HepG2 (cell line): ENCODE measurements around the gene RUVBL2. TPM values are rescaled to one million over a fixed set of nuclear protein-coding genes. Genes with fewer than 3 reads are reported as not detected.

Experiments used
- CBFB ChIP-seq: sonication (generic); formaldehyde crosslinking; IDR thresholded peaks from 2 replicates; pipeline ENCODE4 v1.4.0; 2020; ENCODE audit warnings: missing genetic modification reagents
- GZF1 ChIP-seq: sonication (generic); formaldehyde crosslinking; IDR thresholded peaks from 2 replicates; pipeline ENCODE4 v1.5.1; 2020; ENCODE audit warnings: mild to moderate bottlenecking, missing genetic modification reagents
- HDAC2 ChIP-seq: sonication (generic); formaldehyde crosslinking; IDR thresholded peaks from 2 replicates; pipeline ENCODE4 v1.4.0; 2020; ENCODE audit warnings: missing genetic modification reagents
- HNRNPUL1 ChIP-seq: fragments of 200-400 bp; formaldehyde crosslinking; IDR thresholded peaks from 2 replicates; pipeline ENCODE4 v1.6.1; 2017; ENCODE audit warnings: low read depth, mild to moderate bottlenecking, low read length, moderate library complexity
- MIER2 ChIP-seq: IDR thresholded peaks from 2 replicates; pipeline ENCODE4 v1.6.1; 2016; ENCODE audit warnings: missing biosample characterization, missing genetic modification reagents
- MTF2 ChIP-seq: sonication (generic); formaldehyde crosslinking; IDR thresholded peaks from 2 replicates; pipeline ENCODE4 v1.5.0; 2020; ENCODE audit warnings: missing genetic modification reagents, borderline replicate concordance
- NFE2L2 ChIP-seq: fragments of 150-350 bp; IDR thresholded peaks from 2 replicates; pipeline ENCODE4 v1.6.1; 2014; ENCODE audit warnings: low read length
- PHF5A ChIP-seq: IDR thresholded peaks from one replicate; pipeline ENCODE4 v1.6.1; 2018; ENCODE audit warnings: low read depth, missing genetic modification reagents; ENCODE audit not compliant: unreplicated experiment
- RELA ChIP-seq: sonication (generic); formaldehyde crosslinking; IDR thresholded peaks from 2 replicates; pipeline ENCODE4 v1.4.0; 2020; ENCODE audit warnings: missing genetic modification reagents
- SALL1 ChIP-seq: sonication (generic); formaldehyde crosslinking; IDR thresholded peaks from 2 replicates; pipeline ENCODE4 v1.8.0; 2022; ENCODE audit warnings: mild to moderate bottlenecking, missing genetic modification reagents
- SNAPC2 ChIP-seq: sonication (generic); formaldehyde crosslinking; IDR thresholded peaks from 2 replicates; pipeline ENCODE4 v1.8.1; 2022; ENCODE audit warnings: mild to moderate bottlenecking, missing genetic modification reagents
- SRSF1 ChIP-seq: fragments of 200-400 bp; formaldehyde crosslinking; optimal IDR thresholded peaks from 2 replicates; pipeline ENCODE3; 2017; ENCODE audit warnings: mild to moderate bottlenecking, low read depth, low read length, moderate library complexity
- TSC22D2 ChIP-seq: sonication (generic); formaldehyde crosslinking; IDR thresholded peaks from 2 replicates; pipeline ENCODE4 v1.5.1; 2020; ENCODE audit warnings: missing genetic modification reagents, mild to moderate bottlenecking, borderline replicate concordance
- U2AF2 ChIP-seq: fragments of 200-400 bp; formaldehyde crosslinking; IDR thresholded peaks from 2 replicates; pipeline ENCODE4 v1.6.1; 2017; ENCODE audit warnings: low read depth, mild to moderate bottlenecking, low read length
- XBP1 ChIP-seq: sonication (generic); formaldehyde crosslinking; IDR thresholded peaks from 2 replicates; pipeline ENCODE4 v1.5.0; 2020; ENCODE audit warnings: missing genetic modification reagents
- ZFP36L1 ChIP-seq: sonication (generic); formaldehyde crosslinking; IDR thresholded peaks from 2 replicates; pipeline ENCODE4 v1.8.0; 2022; ENCODE audit warnings: mild to moderate bottlenecking, missing genetic modification reagents, moderate library complexity
- ZNF761 ChIP-seq: sonication (generic); formaldehyde crosslinking; conservative IDR thresholded peaks from 2 replicates; pipeline ENCODE4 v1.4.0; 2020; ENCODE audit warnings: mild to moderate bottlenecking, missing genetic modification reagents
- ZNF776 ChIP-seq: sonication (generic); formaldehyde crosslinking; IDR thresholded peaks from 2 replicates; pipeline ENCODE4 v1.4.0; 2020; ENCODE audit warnings: mild to moderate bottlenecking, missing genetic modification reagents
- ZNF878 ChIP-seq: sonication (generic); formaldehyde crosslinking; IDR thresholded peaks from 2 replicates; pipeline ENCODE4 v1.8.1; 2023; ENCODE audit warnings: mild to moderate bottlenecking, missing genetic modification reagents, moderate library complexity
- ZSCAN22 ChIP-seq: sonication (generic); formaldehyde crosslinking; IDR thresholded peaks from 2 replicates; pipeline ENCODE4 v1.4.0; 2020; ENCODE audit warnings: mild to moderate bottlenecking, missing genetic modification reagents
- polyA plus RNA-seq, 8 experiments: library from polyadenylated mRNA; depleted of rRNA in 3 of 8; stranded (reverse) in 7 of 8; unstranded in 1 of 8; fragments of >200 nt; fragmentation: Illumina TruSeq in 4 of 8; extraction: Trizol in 4 of 8; gene quantifications; 2 replicates each; pipeline versions ENCODE4 v1.2.1 to v1.2.3, GENCODE V29; 2011 to 2016; ENCODE audit warnings: low read depth in 4 of 8, missing spikeins in 1 of 8, mixed read lengths in 1 of 8; ENCODE audit not compliant: insufficient read depth in 1 of 8
- total RNA-seq, 5 experiments: library from RNA; depleted of rRNA; stranded (reverse); fragments of >200 nt; fragmentation: Illumina TruSeq; extraction: Trizol; gene quantifications; 2 replicates each; pipeline ENCODE4 v1.2.3, GENCODE V29; 2016; ENCODE audit warnings: low read depth in 1 of 5
- TF ChIP-seq, protein P1 (sequence below): sonication (generic); formaldehyde crosslinking; IDR thresholded peaks from 2 replicates; pipeline ENCODE4 v1.4.0; 2020; ENCODE audit warnings: mild to moderate bottlenecking, missing genetic modification reagents, borderline replicate concordance
- TF ChIP-seq, protein P2 (sequence below): sonication (generic); formaldehyde crosslinking; IDR thresholded peaks from 2 replicates; pipeline ENCODE4 v1.4.0; 2020; ENCODE audit warnings: missing genetic modification reagents
- TF ChIP-seq, protein P3 (sequence below): fragments of 450-650 bp; IDR thresholded peaks from 2 replicates; pipeline ENCODE4 v1.6.1; 2017
- TF ChIP-seq, protein P4 (sequence below): IDR thresholded peaks from 2 replicates; pipeline ENCODE4 v1.6.1; 2016; ENCODE audit warnings: missing biosample characterization, missing genetic modification reagents, low read depth

RUVBL2 gene
- total and polyA plus RNA-seq, 2 of the 13 experiments (the other 11 are each of a cell fraction or from before 2014, with no cell fraction given): 120 to 122 TPM

DNA sequence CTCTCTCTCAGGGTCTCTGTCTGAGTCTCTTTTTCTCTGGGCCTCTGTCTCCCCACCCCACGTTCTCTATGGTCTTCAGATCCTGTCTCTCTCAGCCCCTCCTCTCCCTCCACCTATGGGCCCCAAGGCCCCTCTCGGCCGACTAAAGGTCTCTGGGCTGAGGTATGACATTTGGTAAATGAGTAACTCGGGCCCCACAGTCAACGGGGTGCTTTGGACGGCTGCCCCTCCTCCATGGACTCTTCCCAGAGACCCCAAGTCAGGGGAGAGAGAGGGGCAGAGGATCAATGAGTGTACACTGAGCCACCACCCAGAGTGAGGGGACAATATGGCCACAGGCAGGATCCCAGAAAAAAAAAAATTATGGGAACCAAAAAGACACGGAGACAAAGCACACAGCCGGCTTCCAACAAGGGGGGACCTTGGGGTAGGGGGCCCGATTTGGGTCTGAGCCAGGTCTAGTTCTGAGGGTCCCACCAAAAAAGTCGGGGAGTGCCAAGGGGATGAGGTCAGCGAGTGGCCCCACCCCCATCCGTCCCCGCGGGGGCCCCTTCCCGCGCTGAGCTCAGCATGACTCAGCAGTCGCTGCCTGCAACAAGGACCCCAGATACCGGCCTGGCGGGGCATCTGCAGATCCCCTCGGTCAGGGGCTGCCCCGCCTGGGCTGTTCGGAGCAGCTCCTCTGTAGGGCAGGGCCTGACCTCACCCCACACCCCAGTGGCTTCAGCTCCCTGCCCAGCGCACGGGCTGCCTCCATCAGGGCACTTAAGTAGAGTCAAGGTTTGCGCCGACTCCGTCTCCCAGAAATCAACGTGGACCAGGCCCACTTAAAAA lies 30.1 kb upstream of the RUVBL2 start (continued):
- TF ChIP-seq, protein P1, sequence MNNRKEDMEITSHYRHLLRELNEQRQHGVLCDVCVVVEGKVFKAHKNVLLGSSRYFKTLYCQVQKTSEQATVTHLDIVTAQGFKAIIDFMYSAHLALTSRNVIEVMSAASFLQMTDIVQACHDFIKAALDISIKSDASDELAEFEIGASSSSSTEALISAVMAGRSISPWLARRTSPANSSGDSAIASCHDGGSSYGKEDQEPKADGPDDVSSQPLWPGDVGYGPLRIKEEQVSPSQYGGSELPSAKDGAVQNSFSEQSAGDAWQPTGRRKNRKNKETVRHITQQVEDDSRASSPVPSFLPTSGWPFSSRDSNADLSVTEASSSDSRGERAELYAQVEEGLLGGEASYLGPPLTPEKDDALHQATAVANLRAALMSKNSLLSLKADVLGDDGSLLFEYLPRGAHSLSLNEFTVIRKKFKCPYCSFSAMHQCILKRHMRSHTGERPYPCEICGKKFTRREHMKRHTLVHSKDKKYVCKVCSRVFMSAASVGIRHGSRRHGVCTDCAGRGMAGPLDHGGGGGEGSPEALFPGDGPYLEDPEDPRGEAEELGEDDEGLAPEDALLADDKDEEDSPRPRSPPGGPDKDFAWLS (CRISPR knock-in tag): peak; percentile 98
- TF ChIP-seq MIER2 (CRISPR knock-in tag) (0 out of 2 replicates have a peak, but pooled peaks have one; percentile 14), CBFB (peak; percentile 65; the same call in 1 of the 2 replicates), ZSCAN22 (CRISPR knock-in tag) (no peak), SNAPC2 (CRISPR knock-in tag) (peak; percentile 83; the same call in 1 of the 2 replicates), ZNF776 (CRISPR knock-in tag) (no peak), ZFP36L1 (CRISPR knock-in tag) (peak; percentile 91), NFE2L2 (peak; percentile 99), XBP1 (no peak), RELA (CRISPR knock-in tag) (no peak), ZNF761 (no peak; the same call in 1 of the 2 replicates), U2AF2 (peak; percentile 50; the same call in 1 of the 2 replicates), ZNF878 (CRISPR knock-in tag) (0 out of 2 replicates have a peak, but pooled peaks have one; percentile 81), MTF2 (CRISPR knock-in tag) (no peak), HDAC2 (CRISPR knock-in tag) (peak; percentile 81; the same call in 1 of the 2 replicates), PHF5A (peak; percentile 72), SALL1 (CRISPR knock-in tag) (peak; percentile 58; the same call in 1 of the 2 replicates), SRSF1 (peak; percentile 82), GZF1 (CRISPR knock-in tag) (no peak), HNRNPUL1 (0 out of 2 replicates have a peak, but pooled peaks have one; percentile 63), TSC22D2 (CRISPR knock-in tag) (no peak)
- TF ChIP-seq, protein P2, sequence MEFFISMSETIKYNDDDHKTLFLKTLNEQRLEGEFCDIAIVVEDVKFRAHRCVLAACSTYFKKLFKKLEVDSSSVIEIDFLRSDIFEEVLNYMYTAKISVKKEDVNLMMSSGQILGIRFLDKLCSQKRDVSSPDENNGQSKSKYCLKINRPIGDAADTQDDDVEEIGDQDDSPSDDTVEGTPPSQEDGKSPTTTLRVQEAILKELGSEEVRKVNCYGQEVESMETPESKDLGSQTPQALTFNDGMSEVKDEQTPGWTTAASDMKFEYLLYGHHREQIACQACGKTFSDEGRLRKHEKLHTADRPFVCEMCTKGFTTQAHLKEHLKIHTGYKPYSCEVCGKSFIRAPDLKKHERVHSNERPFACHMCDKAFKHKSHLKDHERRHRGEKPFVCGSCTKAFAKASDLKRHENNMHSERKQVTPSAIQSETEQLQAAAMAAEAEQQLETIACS (CRISPR knock-in tag): no peak
- TF ChIP-seq, protein P3, sequence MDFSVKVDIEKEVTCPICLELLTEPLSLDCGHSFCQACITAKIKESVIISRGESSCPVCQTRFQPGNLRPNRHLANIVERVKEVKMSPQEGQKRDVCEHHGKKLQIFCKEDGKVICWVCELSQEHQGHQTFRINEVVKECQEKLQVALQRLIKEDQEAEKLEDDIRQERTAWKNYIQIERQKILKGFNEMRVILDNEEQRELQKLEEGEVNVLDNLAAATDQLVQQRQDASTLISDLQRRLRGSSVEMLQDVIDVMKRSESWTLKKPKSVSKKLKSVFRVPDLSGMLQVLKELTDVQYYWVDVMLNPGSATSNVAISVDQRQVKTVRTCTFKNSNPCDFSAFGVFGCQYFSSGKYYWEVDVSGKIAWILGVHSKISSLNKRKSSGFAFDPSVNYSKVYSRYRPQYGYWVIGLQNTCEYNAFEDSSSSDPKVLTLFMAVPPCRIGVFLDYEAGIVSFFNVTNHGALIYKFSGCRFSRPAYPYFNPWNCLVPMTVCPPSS: no peak
- TF ChIP-seq, protein P4, sequence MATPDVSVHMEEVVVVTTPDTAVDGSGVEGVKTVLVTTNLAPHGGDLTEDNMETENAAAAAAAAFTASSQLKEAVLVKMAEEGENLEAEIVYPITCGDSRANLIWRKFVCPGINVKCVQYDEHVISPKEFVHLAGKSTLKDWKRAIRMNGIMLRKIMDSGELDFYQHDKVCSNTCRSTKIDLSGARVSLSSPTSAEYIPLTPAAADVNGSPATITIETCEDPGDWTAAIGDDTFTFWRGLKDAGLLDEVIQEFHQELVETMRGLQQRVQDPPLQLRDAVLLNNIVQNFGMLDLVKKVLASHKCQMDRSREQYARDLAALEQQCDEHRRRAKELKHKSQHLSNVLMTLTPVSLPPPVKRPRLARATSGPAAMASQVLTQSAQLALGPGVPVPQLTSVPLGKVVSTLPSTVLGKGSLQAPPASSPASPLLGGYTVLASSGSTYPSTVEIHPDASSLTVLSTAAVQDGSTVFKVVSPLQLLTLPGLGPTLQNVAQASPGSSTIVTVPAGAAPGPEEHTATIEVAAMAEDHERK (CRISPR knock-in tag): no peak
